Measurements from ENCODE around the gene SLC9A8. TPM values are rescaled to one million over a fixed set of nuclear protein-coding genes. Genes with fewer than 3 reads are reported as not detected.

The SLC9A8 gene
- total RNA-seq, 1 experiment from 2014 or later = 7.5 TPM

GRCh38 chr20:49908258-49908565 is 95.6 kb downstream of the SLC9A8 start:
- no peak overlapping the region for H3K14ac ChIP-seq (ENCODE audit: insufficient read depth, low read length)
- no peak overlapping the region for H2BK5ac ChIP-seq (ENCODE audit: insufficient read length, low read length)
- peaks cover 8% of the 10 kb centered on the region; the same call in 1 of the 2 replicates for H3K79me2 ChIP-seq (ENCODE audit: insufficient read depth, low read length)
- no peak overlapping the region for H4K5ac ChIP-seq (ENCODE audit: insufficient read length, low read depth, low read length)
- peaks cover 12 to 40% (median 29%) of the 10 kb centered on the region in 3 experiments for H3K36me3 Mint-ChIP-seq (ENCODE audit: insufficient read depth in 1 of 3, low read depth in 3 of 3)
- H4K20me1 ChIP-seq (ENCODE audit: control insufficient read depth, insufficient read depth, insufficient read length) = no peaks in the 10 kb centered on the region
- H3K27ac Mint-ChIP-seq = no peak overlapping the region
- no peak for TF ChIP-seq CTCF (conservative IDR thresholded peaks at IDR 0.05)
- H3K27me3 ChIP-seq (ENCODE audit: insufficient read depth, low read length) = no peaks in the 10 kb centered on the region
- no peak overlapping the region for H3K23ac ChIP-seq (ENCODE audit: insufficient read length, low read depth, low read length)
- H2AK5ac ChIP-seq (ENCODE audit: insufficient read length, low read length) = no peak overlapping the region
- H3K9ac ChIP-seq (ENCODE audit: extremely low read depth, insufficient read length, low read length) = no peak overlapping the region
- no peak overlapping the region for H2BK20ac ChIP-seq (ENCODE audit: low read depth, low read length, poor library complexity, severe bottlenecking)
- H2BK15ac ChIP-seq (ENCODE audit: low read depth, low read length) = no peak overlapping the region
- no peak overlapping the region for H3K27ac ChIP-seq (ENCODE audit: insufficient read length, low read depth, low read length)
- H4K91ac ChIP-seq (ENCODE audit: insufficient read length, low read depth, low read length) = no peak overlapping the region
- H3K18ac ChIP-seq (ENCODE audit: insufficient read length, low read depth, low read length) = no peak overlapping the region
- no peaks in the 10 kb centered on the region for H3K23me2 ChIP-seq (ENCODE audit: insufficient read length, low read depth, low read length, poor library complexity, severe bottlenecking)
- no peak overlapping the region for H3K4me2 ChIP-seq (ENCODE audit: insufficient read depth, insufficient read length, low read length)
- H3K4me1 ChIP-seq (ENCODE audit: insufficient read depth, low read length) = no peaks in the 10 kb centered on the region
- no peak overlapping the region for H4K8ac ChIP-seq (replicated peaks; ENCODE audit: insufficient read length, low read depth, low read length)
- H3K9me3 ChIP-seq (ENCODE audit: control insufficient read depth, low read depth, low read length) = no peaks in the 10 kb centered on the region
- H3K4ac ChIP-seq (ENCODE audit: low read depth, low read length) = no peak overlapping the region
- WGBS (ENCODE audit: extremely low coverage, insufficient read length, low lambda C conversion rate) = no CpG with 5 or more reads among the region's 11 CpGs
- no peaks in the 10 kb centered on the region; a peak in 1 of 4 replicates for H3K4me1 Mint-ChIP-seq
- no peak overlapping the region for H3T11ph ChIP-seq (ENCODE audit: low read length)
- H2AFZ ChIP-seq (ENCODE audit: low read length) = no peak overlapping the region
- no peaks in the 10 kb centered on the region for H3K27me3 Mint-ChIP-seq (ENCODE audit: low read depth)
- H2BK120ac ChIP-seq (ENCODE audit: low read depth, low read length, poor library complexity, severe bottlenecking) = no peak overlapping the region
- H3K4me3 Mint-ChIP-seq = no peak overlapping the region
- H3K9me3 Mint-ChIP-seq = no peaks in the 10 kb centered on the region
- H3K79me1 ChIP-seq (ENCODE audit: insufficient read depth, low read depth, low read length, poor library complexity, severe bottlenecking) = no peaks in the 10 kb centered on the region
- H2BK12ac ChIP-seq (ENCODE audit: insufficient read length, low read depth, low read length) = no peak overlapping the region
- no peak overlapping the region for H3K56ac ChIP-seq (ENCODE audit: insufficient read length, low read depth, low read length)
- DNase-seq = no peak

Data from H9 (cell line).